Activated CD8-positive, alpha-beta T cell treated with anti-CD3 and anti-CD28 coated beads, Interleukin-2, amount 10 ng/mL, durations not matched to agents 7 days and 5 days (primary cell): ENCODE measurements around the gene COMMD4. TPM values are rescaled to one million over a fixed set of nuclear protein-coding genes. Genes with fewer than 3 reads are reported as not detected.
A peak's percentile ranks its signal among the peaks of the same experiment; 100 is the strongest.
"Not testable (repeated sequence)": the region's sequence is repeated elsewhere in the genome, so short reads cannot be mapped to it uniquely, and the experiment has no call there.

Experiments
- ATAC-seq: fragments of 150-1000 bp; cut with Tn5 transposase; one replicate; pipeline ENCODE4 v1.10.0; 2021; ENCODE audit warnings: moderate library complexity
- CTCF ChIA-PET: fragments of 350-600 bp; sonication (Branson Sonifier 250); formaldehyde crosslinking; loops from one replicate; lab custom pipeline; 2021; ENCODE audit warnings: antibody characterized with exemption; lab: Charles Lee
- POLR2A ChIA-PET: fragments of 350-600 bp; sonication (Branson Sonifier 250); formaldehyde crosslinking; loops from one replicate; lab custom pipeline; 2021; ENCODE audit warnings: antibody characterized with exemption; lab: Charles Lee
- DNase-seq: peaks from one replicate; pipeline ENCODE4 v3.0.0-alpha.2; 2020
- H3K27ac Mint-ChIP-seq: one replicate; pipeline ENCODE4 v1.8.0; 2021; ENCODE audit warnings: mild to moderate bottlenecking, mixed read lengths
- H3K27me3 Mint-ChIP-seq: one replicate; pipeline ENCODE4 v1.8.0; 2021; ENCODE audit warnings: low read depth, mixed read lengths
- H3K36me3 Mint-ChIP-seq: one replicate; pipeline ENCODE4 v1.8.0; 2021; ENCODE audit warnings: low read depth, mixed read lengths
- H3K4me1 Mint-ChIP-seq: one replicate; pipeline ENCODE4 v1.8.0; 2021; ENCODE audit warnings: low read depth, mixed read lengths
- H3K4me3 Mint-ChIP-seq: one replicate; pipeline ENCODE4 v1.8.0; 2021; ENCODE audit warnings: mild to moderate bottlenecking, mixed read lengths
- H3K9me3 Mint-ChIP-seq: one replicate; pipeline ENCODE4 v1.8.0; 2022; ENCODE audit warnings: mixed read lengths; ENCODE audit not compliant: insufficient read depth
- microRNA-seq: library from miRNA; unstranded; fragments of <30 nt; microRNA quantifications from one replicate; pipeline ENCODE4 v1.2.0, GENCODE V29; 2022
- total RNA-seq, 2 experiments: library from RNA; stranded (reverse); gene quantifications; one replicate each; pipeline ENCODE4 v1.2.3, GENCODE V29; 2021

The COMMD4 gene
- total RNA-seq, 2 experiments from 2014 or later: 101 to 103 TPM

GRCh38 chr15:75367913-75368688, 32.2 kb downstream of the COMMD4 start, which contains the start of gene MAN2C1:
Gene MAN2C1, minus strand, starts transcription at chr15:75368607. Its CDS starts 24 bp downstream, at chr15:75368583.
- Mint-ChIP-seq H3K27ac (peak within 1 kb of the TSS; percentile 94), H3K4me3 (peak within 1 kb of the TSS; percentile 89), H3K36me3 (peaks cover 34% of the 10 kb centered on the region), H3K4me1 (peaks cover 29% of the 10 kb centered on the region), H3K27me3 (no peaks in the 10 kb centered on the region), H3K9me3 (no peaks in the 10 kb centered on the region)
- ATAC-seq (peak; percentile 94), DNase-seq (peak; percentile 94)
- CTCF ChIA-PET: interaction anchor here (0.6 to 4.0 kb wide), 42 partner anchors 8 to 498 kb away, joined by 3 to 62 read pairs (median 4); partner anchors contain the start of genes IMP3, PTPN9, SIN3A and SNUPN
- POLR2A ChIA-PET: interaction anchor here (0.6 to 5.2 kb wide), 18 partner anchors 9 to 345 kb away, joined by 3 to 69 read pairs (median 5); partner anchors contain the start of genes COMMD4, IMP3, PPCDC and SIN3A

GRCh38 chr15:75368689-75369239, 32.9 kb downstream of the COMMD4 start:
- DNase-seq: peak; percentile 40

GRCh38 chr15:75369897-75370581, 34.2 kb downstream of the COMMD4 start:
- peaks cover 32% of the 10 kb centered on the region for H3K4me1 Mint-ChIP-seq

More at GRCh38 chr15:75368689-75369239, 32.9 kb downstream of the COMMD4 start:
- peak overlapping the region; percentile 94 for H3K27ac Mint-ChIP-seq
- no peaks in the 10 kb centered on the region for H3K9me3 Mint-ChIP-seq
- POLR2A ChIA-PET: interaction anchor here (0.6 to 5.2 kb wide), 17 partner anchors 8 to 345 kb away, joined by 3 to 69 read pairs (median 5); partner anchors contain the start of genes COMMD4, IMP3, PPCDC and PTPN9
- peaks cover 31% of the 10 kb centered on the region for H3K4me1 Mint-ChIP-seq
- CTCF ChIA-PET: interaction anchor here (0.9 to 4.0 kb wide), 20 partner anchors 9 to 339 kb away, joined by 3 to 62 read pairs (median 6); partner anchors contain the start of genes IMP3, PTPN9, SIN3A and SNUPN
- H3K36me3 Mint-ChIP-seq: peaks cover 39% of the 10 kb centered on the region
- ATAC-seq: peak; percentile 4
- no peaks in the 10 kb centered on the region for H3K27me3 Mint-ChIP-seq
- H3K4me3 Mint-ChIP-seq: peak overlapping the region; percentile 89

GRCh38 chr15:75371486-75371885, 35.6 kb downstream of the COMMD4 start:
- ATAC-seq (no peak), DNase-seq (no peak)
- Mint-ChIP-seq H3K9me3 (no peaks in the 10 kb centered on the region), H3K4me1 (peaks cover 35% of the 10 kb centered on the region), H3K4me3 (no peak overlapping the region), H3K27me3 (no peaks in the 10 kb centered on the region), H3K36me3 (peaks cover 60% of the 10 kb centered on the region), H3K27ac (no peak overlapping the region)
- ChIA-PET POLR2A (no interaction called here), CTCF (no interaction called here)

More at GRCh38 chr15:75369897-75370581, 34.2 kb downstream of the COMMD4 start:
- peak overlapping the region; percentile 94 for H3K27ac Mint-ChIP-seq
- no peaks in the 10 kb centered on the region for H3K9me3 Mint-ChIP-seq
- H3K4me3 Mint-ChIP-seq: peak overlapping the region; percentile 89
- ATAC-seq (no peak), DNase-seq (no peak)
- H3K36me3 Mint-ChIP-seq: peaks cover 45% of the 10 kb centered on the region
- CTCF ChIA-PET: interaction anchor here (0.8 to 4.0 kb wide), 7 partner anchors 11 to 277 kb away, joined by 3 to 62 read pairs (median 13); partner anchors contain the start of genes IMP3, SIN3A and SNX33
- POLR2A ChIA-PET: interaction anchor here (0.8 to 5.2 kb wide), 7 partner anchors 17 to 347 kb away, joined by 3 to 69 read pairs (median 6); partner anchors contain the start of genes IMP3, PPCDC, PTPN9 and SIN3A
- no peaks in the 10 kb centered on the region for H3K27me3 Mint-ChIP-seq

- no peak overlapping the region for H3K4me3 Mint-ChIP-seq
- ATAC-seq: no peak
- ChIA-PET POLR2A (interaction anchor here (0.7 kb wide), 1 partner anchor 10 kb away, joined by 3 read pairs; no protein-coding TSS in a partner anchor), CTCF (interaction anchor here (0.6 kb wide), 1 partner anchor 51 kb away, joined by 3 read pairs; no protein-coding TSS in a partner anchor)
- DNase-seq: no peak
- H3K27ac Mint-ChIP-seq: no peak overlapping the region
- peaks cover 65% of the 10 kb centered on the region for H3K36me3 Mint-ChIP-seq
- H3K27me3 Mint-ChIP-seq: no peaks in the 10 kb centered on the region
- no peaks in the 10 kb centered on the region for H3K9me3 Mint-ChIP-seq
- H3K4me1 Mint-ChIP-seq: peaks cover 31% of the 10 kb centered on the region
Measured at GRCh38 chr15:75371901-75372688, 36.2 kb downstream of the COMMD4 start.

GRCh38 chr15:75380773-75381172, 44.9 kb downstream of the COMMD4 start:
- ATAC-seq (no peak), DNase-seq (no peak)
- Mint-ChIP-seq H3K27me3 (no peaks in the 10 kb centered on the region), H3K4me3 (no peak overlapping the region), H3K27ac (no peak overlapping the region), H3K36me3 (peaks cover 67% of the 10 kb centered on the region), H3K9me3 (no peaks in the 10 kb centered on the region), H3K4me1 (no peaks in the 10 kb centered on the region)
- POLR2A ChIA-PET: interaction anchor here (0.6 to 1.2 kb wide), 3 partner anchors 12 to 117 kb away, joined by 3 read pairs; partner anchors contain the start of gene MAN2C1
- CTCF ChIA-PET: interaction anchor here (2.3 kb wide), 1 partner anchor 12 kb away, joined by 13 read pairs; the partner anchor contains the start of gene MAN2C1

GRCh38 chr15:75383986-75384385, 48.1 kb downstream of the COMMD4 start:
- H3K4me3 Mint-ChIP-seq, H3K27me3 Mint-ChIP-seq, H3K4me1 Mint-ChIP-seq, H3K27ac Mint-ChIP-seq, ATAC-seq, DNase-seq, H3K9me3 Mint-ChIP-seq, POLR2A ChIA-PET: not testable (repeated sequence)
- peaks cover 59% of the 10 kb centered on the region for H3K36me3 Mint-ChIP-seq
- CTCF ChIA-PET: interaction anchor here (1.3 to 1.6 kb wide), 2 partner anchors 15 to 16 kb away, joined by 4 to 6 read pairs; partner anchors contain the start of gene MAN2C1

Small RNA genes within 50 kb of the gene (microRNA-seq; reads per million reads assigned to microRNA genes)
- not detected for gene MIR631

Other genes starting within 250 kb of the COMMD4 start
- 10 to 100 TPM; 57.2 to 59.4 TPM for gene C15orf39, start 134.2 kb upstream of the COMMD4 start, total RNA-seq
- not detected for gene GOLGA6C, start 77.7 kb upstream of the COMMD4 start, total RNA-seq
- gene GOLGA6D, start 53.2 kb upstream of the COMMD4 start, total RNA-seq: not detected
- gene NEIL1, start 11.0 kb downstream of the COMMD4 start, total RNA-seq: 1 to 10 TPM; 2.8 to 3.2 TPM
- 100 to 1,000 TPM; 123 to 131 TPM for gene MAN2C1, start 32.5 kb downstream of the COMMD4 start, total RNA-seq
- 100 to 1,000 TPM in 1 of 2 experiments, 10 to 100 TPM in 1; 96.7 to 104 TPM for gene SIN3A, start 115.6 kb downstream of the COMMD4 start, total RNA-seq
- 10 to 100 TPM; 46.3 to 48.7 TPM for gene PTPN9, start 243.3 kb downstream of the COMMD4 start, total RNA-seq